Caco-2 (cell line): Measurements from ENCODE around the gene UBQLN3. TPM values are rescaled to one million over a fixed set of nuclear protein-coding genes. Genes with fewer than 3 reads are reported as not detected.

Source experiments
- BruUV-seq: library from RNA; stranded (reverse); fragments of 400-500 nt; replicated peaks from 2 replicates; lab custom pipeline; 2021; lab: Mats Ljungman, UMichigan
- CTCF ChIA-PET: fragments of 300-600 bp; sonication (Branson Sonifier 250); formaldehyde crosslinking; loops from one replicate; lab custom pipeline; 2022; ENCODE audit warnings: antibody characterized with exemption; lab: Charles Lee
- POLR2A ChIA-PET: fragments of 300-600 bp; sonication (Branson Sonifier 250); formaldehyde crosslinking; loops from one replicate; lab custom pipeline; 2022; ENCODE audit warnings: antibody characterized with exemption; lab: Charles Lee
- DNase-seq, 2 experiments: peaks; one replicate each; pipeline versions ENCODE4 v3.0.0 to v3.0.0-alpha.2; 2020 to 2022
- H3K27me3 ChIP-seq: replicated peaks from 2 replicates; pipeline ENCODE4 v1.6.0; 2011; ENCODE audit warnings: low read length; ENCODE audit not compliant: control insufficient read depth, insufficient read depth
- H3K36me3 ChIP-seq: 2 replicates; pipeline ENCODE4 v1.5.1; 2011; ENCODE audit warnings: low read length; ENCODE audit not compliant: control insufficient read depth, insufficient read depth
- H3K4me1 ChIP-seq: fragments of 250-450 bp; sonication (Bioruptor Pico); 2 replicates; pipeline ENCODE4 v1.5.1; 2020; ENCODE audit warnings: mild to moderate bottlenecking
- H3K4me3 ChIP-seq: 2 replicates; pipeline ENCODE4 v1.5.1; 2011; ENCODE audit warnings: low read depth, mild to moderate bottlenecking, control low read depth, low read length
- H3K9me3 ChIP-seq: fragments of 250-450 bp; sonication (Bioruptor Pico); 2 replicates; pipeline ENCODE4 v1.5.1; 2020; ENCODE audit warnings: mild to moderate bottlenecking, moderate library complexity
- H3K27ac Mint-ChIP-seq: one replicate; pipeline ENCODE4 v1.8.0; 2022; ENCODE audit warnings: mixed read lengths; ENCODE audit not compliant: unreplicated experiment
- H3K27me3 Mint-ChIP-seq: one replicate; pipeline ENCODE4 v1.8.0; 2022; ENCODE audit warnings: mixed read lengths; ENCODE audit not compliant: insufficient read depth, unreplicated experiment
- H3K36me3 Mint-ChIP-seq: one replicate; pipeline ENCODE4 v1.8.0; 2022; ENCODE audit warnings: mild to moderate bottlenecking, mixed read lengths; ENCODE audit not compliant: insufficient read depth, unreplicated experiment
- H3K4me1 Mint-ChIP-seq: one replicate; pipeline ENCODE4 v1.8.0; 2022; ENCODE audit warnings: low read depth, mixed read lengths; ENCODE audit not compliant: unreplicated experiment
- H3K4me3 Mint-ChIP-seq: one replicate; pipeline ENCODE4 v1.8.0; 2022; ENCODE audit warnings: mild to moderate bottlenecking, moderate library complexity, mixed read lengths; ENCODE audit not compliant: unreplicated experiment
- H3K9me3 Mint-ChIP-seq: one replicate; pipeline ENCODE4 v1.8.0; 2022; ENCODE audit warnings: mixed read lengths; ENCODE audit not compliant: unreplicated experiment
- intact Hi-C: fragments of 100-400 bp; cut with micrococcal nuclease; formaldehyde crosslinking; loops from one replicate; pipeline ENCODE4 v1.10.0; 2022; ENCODE audit not compliant: unreplicated experiment
- total RNA-seq: library from RNA; stranded (reverse); gene quantifications from 2 replicates; pipeline ENCODE4 v1.2.3, GENCODE V29; 2022
- TF ChIP-seq, protein P1 (sequence below), 2 experiments: fragments of 200-600 bp in 1 of 2; IDR thresholded peaks; 1 replicate in 1 of 2; 2 replicates in 1 of 2; pipeline versions ENCODE4 v1.5.1 to v1.8.0; 2011 to 2022; ENCODE audit warnings: antibody characterized with exemption in 1 of 2, control low read depth in 1 of 2, inconsistent platforms in 1 of 2, low read depth in 1 of 2, low read length in 1 of 2, mild to moderate bottlenecking in 1 of 2, moderate library complexity in 1 of 2; ENCODE audit not compliant: insufficient read depth in 1 of 2, severe bottlenecking in 1 of 2, unreplicated experiment in 1 of 2

Gene UBQLN3
- total RNA-seq, 1 experiment from 2014 or later: not detected

DNA sequence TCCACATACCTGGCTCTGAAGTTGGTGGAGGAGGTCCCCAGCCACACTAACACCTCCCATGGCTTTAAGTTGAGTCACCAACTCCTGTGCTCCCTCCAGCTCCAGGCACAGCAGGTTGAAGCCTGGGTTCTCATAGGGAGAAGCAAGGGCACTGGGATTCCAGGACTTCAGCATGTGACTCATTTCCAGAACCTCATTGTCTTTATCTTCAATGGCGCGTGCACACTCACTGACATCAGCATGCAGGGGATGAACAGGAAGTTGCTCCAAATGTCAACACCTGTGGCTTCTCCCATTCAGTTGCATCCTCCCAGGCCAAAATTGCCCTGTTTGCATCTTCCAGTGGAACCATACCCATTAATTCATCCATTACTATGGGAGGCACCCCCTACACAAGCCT, 12.6 kb upstream of the UBQLN3 start:
- ChIA-PET POLR2A (no interaction called here), CTCF (no interaction called here)
- no peak overlapping the region for H3K27ac Mint-ChIP-seq
- no peaks in the 10 kb centered on the region for H3K9me3 Mint-ChIP-seq
- intact Hi-C loops: no loop called here
- H3K27me3 Mint-ChIP-seq: peaks cover 5% of the 10 kb centered on the region
- Histone ChIP-seq H3K27me3 (no peaks in the 10 kb centered on the region; the same call in 1 of the 2 replicates), H3K4me1 (no peaks in the 10 kb centered on the region), H3K9me3 (no peaks in the 10 kb centered on the region), H3K36me3 (no peaks in the 10 kb centered on the region), H3K4me3 (no peak overlapping the region)
- BruUV-seq: no TSS peak
- no peak overlapping the region for H3K4me3 Mint-ChIP-seq
- H3K36me3 Mint-ChIP-seq: no peaks in the 10 kb centered on the region
- no peak for DNase-seq
- TF ChIP-seq, protein P1, sequence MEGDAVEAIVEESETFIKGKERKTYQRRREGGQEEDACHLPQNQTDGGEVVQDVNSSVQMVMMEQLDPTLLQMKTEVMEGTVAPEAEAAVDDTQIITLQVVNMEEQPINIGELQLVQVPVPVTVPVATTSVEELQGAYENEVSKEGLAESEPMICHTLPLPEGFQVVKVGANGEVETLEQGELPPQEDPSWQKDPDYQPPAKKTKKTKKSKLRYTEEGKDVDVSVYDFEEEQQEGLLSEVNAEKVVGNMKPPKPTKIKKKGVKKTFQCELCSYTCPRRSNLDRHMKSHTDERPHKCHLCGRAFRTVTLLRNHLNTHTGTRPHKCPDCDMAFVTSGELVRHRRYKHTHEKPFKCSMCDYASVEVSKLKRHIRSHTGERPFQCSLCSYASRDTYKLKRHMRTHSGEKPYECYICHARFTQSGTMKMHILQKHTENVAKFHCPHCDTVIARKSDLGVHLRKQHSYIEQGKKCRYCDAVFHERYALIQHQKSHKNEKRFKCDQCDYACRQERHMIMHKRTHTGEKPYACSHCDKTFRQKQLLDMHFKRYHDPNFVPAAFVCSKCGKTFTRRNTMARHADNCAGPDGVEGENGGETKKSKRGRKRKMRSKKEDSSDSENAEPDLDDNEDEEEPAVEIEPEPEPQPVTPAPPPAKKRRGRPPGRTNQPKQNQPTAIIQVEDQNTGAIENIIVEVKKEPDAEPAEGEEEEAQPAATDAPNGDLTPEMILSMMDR (IDR thresholded peaks at IDR 0.05; ENCODE audit: insufficient read depth in 1 of 2, low read depth in 1 of 2, low read length in 1 of 2, severe bottlenecking in 1 of 2, unreplicated experiment in 1 of 2): no peak
- H3K4me1 Mint-ChIP-seq: no peaks in the 10 kb centered on the region

DNA sequence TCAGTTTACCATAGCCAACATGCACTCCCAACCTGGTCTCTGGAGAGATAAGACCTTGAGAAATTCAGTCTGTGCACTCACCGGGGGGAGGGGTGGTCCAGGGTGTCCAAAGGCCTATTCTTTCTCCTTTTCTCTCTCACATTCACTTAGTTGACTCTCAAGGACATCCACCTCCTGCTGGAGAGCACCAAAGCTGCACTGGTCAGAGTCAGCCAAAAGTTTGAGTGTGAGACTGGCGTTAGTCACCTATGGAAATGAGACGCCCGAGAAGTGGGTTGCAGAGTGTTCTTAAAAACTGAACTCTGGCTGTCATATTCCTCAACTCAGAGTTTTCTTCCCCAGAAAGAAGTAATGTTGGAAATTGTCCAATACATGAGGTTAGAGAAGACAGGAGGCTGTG, 11.8 kb upstream of the UBQLN3 start:
- no peak overlapping the region for H3K4me3 ChIP-seq
- intact Hi-C loops: no loop called here
- no peaks in the 10 kb centered on the region for H3K4me1 ChIP-seq
- Mint-ChIP-seq H3K27me3 (peaks cover 7% of the 10 kb centered on the region), H3K27ac (no peak overlapping the region), H3K4me1 (no peaks in the 10 kb centered on the region), H3K9me3 (no peaks in the 10 kb centered on the region), H3K36me3 (no peaks in the 10 kb centered on the region), H3K4me3 (no peak overlapping the region)
- CTCF ChIA-PET: no interaction called here
- POLR2A ChIA-PET: no interaction called here
- TF ChIP-seq, protein P1 (IDR thresholded peaks at IDR 0.05; ENCODE audit: insufficient read depth in 1 of 2, low read depth in 1 of 2, low read length in 1 of 2, severe bottlenecking in 1 of 2, unreplicated experiment in 1 of 2): no peak
- no peaks in the 10 kb centered on the region for H3K9me3 ChIP-seq
- H3K36me3 ChIP-seq: no peaks in the 10 kb centered on the region
- DNase-seq: no peak
- BruUV-seq: no TSS peak
- H3K27me3 ChIP-seq: no peaks in the 10 kb centered on the region; the same call in 1 of the 2 replicates

- intact Hi-C loops: no loop called here
- H3K27me3 Mint-ChIP-seq: peaks cover 12% of the 10 kb centered on the region
- TF ChIP-seq, protein P1 (IDR thresholded peaks at IDR 0.05; ENCODE audit: insufficient read depth in 1 of 2, low read depth in 1 of 2, low read length in 1 of 2, severe bottlenecking in 1 of 2, unreplicated experiment in 1 of 2): no peak
- BruUV-seq: no TSS peak
- Histone ChIP-seq H3K9me3 (no peaks in the 10 kb centered on the region), H3K4me1 (no peaks in the 10 kb centered on the region), H3K27me3 (no peaks in the 10 kb centered on the region; the same call in 1 of the 2 replicates), H3K36me3 (no peaks in the 10 kb centered on the region), H3K4me3 (no peak within 1 kb of the TSS)
- no peak for DNase-seq
- no peaks in the 10 kb centered on the region for H3K36me3 Mint-ChIP-seq
- H3K9me3 Mint-ChIP-seq: no peaks in the 10 kb centered on the region
- no peak within 1 kb of the TSS for H3K4me3 Mint-ChIP-seq
- CTCF ChIA-PET: no interaction called here
- POLR2A ChIA-PET: no interaction called here
- no peaks in the 10 kb centered on the region for H3K4me1 Mint-ChIP-seq
- H3K27ac Mint-ChIP-seq: no peak within 1 kb of the TSS
Observed at GRCh38 chr11:5516599-5516998, 6.8 kb upstream of the UBQLN3 start, which contains the start of gene UBQLNL. UBQLNL (minus strand) TSS chr11:5516699; CDS start chr11:5516441, 258 bp downstream.
